ENCODE measurements around the gene CD84.

- TF ChIP-seq POLR2AphosphoS5 (IDR thresholded peaks at IDR 0.05; ENCODE audit: low read depth, low read length) (no peak), SIN3A (IDR thresholded peaks at IDR 0.05; ENCODE audit: borderline replicate concordance, insufficient read depth, low read length) (no peak), TAF1 (IDR thresholded peaks at IDR 0.05; ENCODE audit: borderline replicate concordance, insufficient read depth, low read length) (no peak)
Observed at GRCh38 chr1:160597705-160598104, 18.4 kb upstream of the CD84 start.
